ENCODE measurements around the gene ERC1.

The ERC1 gene

DNA sequence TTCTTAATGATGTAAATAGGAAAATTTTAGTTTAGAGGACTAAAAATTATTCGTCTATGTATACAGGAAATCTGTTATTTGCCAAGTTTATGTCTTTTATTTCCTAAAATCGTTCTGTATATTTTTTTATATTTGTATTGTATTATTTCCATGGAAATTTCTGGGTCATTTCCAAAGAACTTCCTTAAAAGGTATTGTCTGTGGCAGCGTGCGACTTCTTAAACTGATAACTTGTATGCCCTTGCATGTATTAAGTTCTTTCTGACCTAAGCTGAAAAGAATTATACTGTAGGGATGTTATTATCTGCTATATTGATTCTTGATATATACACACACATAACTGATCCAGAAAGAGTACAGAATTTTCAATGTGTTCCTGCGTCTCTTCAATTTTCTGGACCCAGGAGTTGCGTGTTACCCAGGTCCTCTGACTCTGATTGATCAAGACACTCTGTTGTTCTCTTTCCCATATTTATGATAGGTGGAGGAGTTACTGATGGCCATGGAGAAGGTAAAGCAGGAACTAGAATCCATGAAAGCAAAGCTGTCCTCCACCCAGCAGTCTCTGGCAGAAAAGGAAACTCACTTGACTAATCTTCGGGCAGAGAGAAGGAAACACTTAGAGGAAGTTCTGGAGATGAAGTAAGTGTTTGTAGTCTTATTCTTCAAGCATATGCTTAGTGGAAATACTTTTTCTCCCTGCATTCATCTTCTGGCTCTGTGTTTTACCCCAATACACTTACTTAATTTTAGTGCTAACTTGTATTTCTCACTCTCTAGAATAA lies 298.5 kb downstream of the ERC1 start:
- no peak overlapping the region for H3K4me3 ChIP-seq (ENCODE audit: low read depth, low read length)
- TF ChIP-seq, protein P1, sequence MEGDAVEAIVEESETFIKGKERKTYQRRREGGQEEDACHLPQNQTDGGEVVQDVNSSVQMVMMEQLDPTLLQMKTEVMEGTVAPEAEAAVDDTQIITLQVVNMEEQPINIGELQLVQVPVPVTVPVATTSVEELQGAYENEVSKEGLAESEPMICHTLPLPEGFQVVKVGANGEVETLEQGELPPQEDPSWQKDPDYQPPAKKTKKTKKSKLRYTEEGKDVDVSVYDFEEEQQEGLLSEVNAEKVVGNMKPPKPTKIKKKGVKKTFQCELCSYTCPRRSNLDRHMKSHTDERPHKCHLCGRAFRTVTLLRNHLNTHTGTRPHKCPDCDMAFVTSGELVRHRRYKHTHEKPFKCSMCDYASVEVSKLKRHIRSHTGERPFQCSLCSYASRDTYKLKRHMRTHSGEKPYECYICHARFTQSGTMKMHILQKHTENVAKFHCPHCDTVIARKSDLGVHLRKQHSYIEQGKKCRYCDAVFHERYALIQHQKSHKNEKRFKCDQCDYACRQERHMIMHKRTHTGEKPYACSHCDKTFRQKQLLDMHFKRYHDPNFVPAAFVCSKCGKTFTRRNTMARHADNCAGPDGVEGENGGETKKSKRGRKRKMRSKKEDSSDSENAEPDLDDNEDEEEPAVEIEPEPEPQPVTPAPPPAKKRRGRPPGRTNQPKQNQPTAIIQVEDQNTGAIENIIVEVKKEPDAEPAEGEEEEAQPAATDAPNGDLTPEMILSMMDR (IDR thresholded peaks at IDR 0.05; ENCODE audit: borderline replicate concordance, insufficient read depth, low read depth, low read length) = no peak

DNA sequence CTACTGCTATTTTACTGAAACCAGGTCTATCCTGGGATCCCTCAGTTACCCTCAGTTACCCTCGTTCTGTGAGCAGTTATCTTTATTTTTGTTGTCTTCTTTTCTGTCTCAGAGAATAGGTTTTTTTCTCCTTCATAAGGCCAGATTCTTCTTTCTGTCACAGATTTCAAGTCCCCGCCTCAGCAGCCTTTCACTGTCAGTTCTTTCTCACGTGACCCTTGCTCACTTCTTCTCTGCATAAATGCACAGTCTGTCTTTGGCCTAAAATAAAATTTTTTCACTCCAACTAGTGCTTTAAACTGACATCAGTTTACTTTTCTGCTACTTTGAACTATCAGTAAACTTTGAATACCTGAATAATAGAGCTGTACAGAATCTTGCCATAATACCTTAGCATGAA lies 299.7 kb downstream of the ERC1 start:
- H3K4me3 ChIP-seq (ENCODE audit: low read depth, low read length) = no peak overlapping the region
- TF ChIP-seq, protein P1 (IDR thresholded peaks at IDR 0.05; ENCODE audit: borderline replicate concordance, insufficient read depth, low read depth, low read length) = no peak

DNA sequence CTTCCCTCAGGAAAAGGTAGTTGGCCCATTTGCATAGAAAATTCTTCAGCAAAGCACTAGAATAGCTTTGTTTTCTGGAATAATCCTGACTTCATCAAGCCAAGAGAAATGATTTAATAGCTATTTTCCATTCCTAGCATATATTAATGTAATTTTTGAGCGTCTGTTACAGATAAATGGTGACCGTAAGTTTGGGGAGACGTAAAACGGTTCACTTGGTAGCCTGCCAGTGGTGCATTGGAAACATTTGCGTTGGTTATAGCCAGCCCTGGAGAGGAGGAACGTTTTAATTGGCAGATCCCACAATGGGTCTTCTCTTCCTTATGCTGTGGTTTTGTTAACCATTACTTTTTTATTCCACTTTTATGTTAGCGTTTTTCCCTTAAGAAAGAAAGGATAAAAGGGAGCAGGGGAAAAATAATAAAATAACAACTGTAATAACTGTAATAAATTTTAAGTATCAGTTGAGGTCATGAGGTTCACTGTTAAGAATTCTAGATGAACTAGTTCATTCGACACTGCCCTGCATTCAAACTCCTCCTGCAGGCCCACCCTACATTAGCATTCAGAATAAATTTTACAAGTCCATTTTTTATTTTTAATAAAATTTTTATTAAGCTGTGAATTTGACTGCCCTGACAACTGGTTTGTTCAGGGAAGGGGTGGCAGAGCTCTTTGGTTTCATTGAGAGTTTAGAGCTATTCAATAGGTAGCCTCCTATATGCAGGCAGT lies 300.7 kb downstream of the ERC1 start:
- TF ChIP-seq, protein P1 (IDR thresholded peaks at IDR 0.05; ENCODE audit: borderline replicate concordance, insufficient read depth, low read depth, low read length) = no peak
- no peak overlapping the region for H3K4me3 ChIP-seq (ENCODE audit: low read depth, low read length)

DNA sequence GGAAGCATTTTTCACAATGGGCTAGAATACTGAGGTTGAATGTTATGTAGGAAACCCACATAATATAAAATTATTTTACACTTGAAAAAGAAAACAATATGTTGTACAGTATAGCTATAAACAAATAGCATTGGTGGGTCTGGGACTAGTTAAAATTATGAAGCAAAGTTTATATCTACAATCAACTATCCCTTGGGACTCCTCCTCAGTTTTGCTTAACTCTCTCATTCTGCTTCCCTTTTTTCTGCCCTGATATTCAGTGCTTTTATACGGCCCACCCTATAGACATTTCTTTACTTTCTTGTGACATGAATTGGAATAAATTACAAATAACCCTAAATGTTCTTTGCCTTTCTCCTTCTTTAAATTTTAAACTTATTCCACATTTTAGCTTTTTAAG lies 302.9 kb downstream of the ERC1 start:
- TF ChIP-seq, protein P1 (IDR thresholded peaks at IDR 0.05; ENCODE audit: borderline replicate concordance, insufficient read depth, low read depth, low read length) = no peak
- no peak overlapping the region for H3K4me3 ChIP-seq (ENCODE audit: low read depth, low read length)

DNA sequence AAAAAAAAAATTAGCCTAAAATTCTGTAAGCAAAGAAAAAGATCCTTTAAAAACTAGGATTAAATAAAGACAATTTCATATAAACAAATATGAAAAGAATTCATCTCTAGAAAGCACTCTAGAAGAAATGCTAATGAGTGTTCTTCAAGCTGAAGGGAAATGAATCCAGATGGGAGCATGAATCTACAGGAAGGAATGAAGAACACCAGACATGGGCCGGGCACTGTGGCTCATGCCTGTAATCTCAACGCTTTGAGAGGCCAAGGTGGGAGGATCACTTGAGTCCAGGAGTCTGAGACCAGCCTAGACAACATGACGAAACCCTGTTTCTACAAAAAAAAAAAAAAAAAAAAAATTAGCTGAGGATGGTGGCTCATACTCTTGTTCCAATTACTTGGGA lies 306.2 kb downstream of the ERC1 start:
- no peak overlapping the region for H3K4me3 ChIP-seq (ENCODE audit: low read depth, low read length)
- TF ChIP-seq, protein P1 (IDR thresholded peaks at IDR 0.05; ENCODE audit: borderline replicate concordance, insufficient read depth, low read depth, low read length) = no peak

DNA sequence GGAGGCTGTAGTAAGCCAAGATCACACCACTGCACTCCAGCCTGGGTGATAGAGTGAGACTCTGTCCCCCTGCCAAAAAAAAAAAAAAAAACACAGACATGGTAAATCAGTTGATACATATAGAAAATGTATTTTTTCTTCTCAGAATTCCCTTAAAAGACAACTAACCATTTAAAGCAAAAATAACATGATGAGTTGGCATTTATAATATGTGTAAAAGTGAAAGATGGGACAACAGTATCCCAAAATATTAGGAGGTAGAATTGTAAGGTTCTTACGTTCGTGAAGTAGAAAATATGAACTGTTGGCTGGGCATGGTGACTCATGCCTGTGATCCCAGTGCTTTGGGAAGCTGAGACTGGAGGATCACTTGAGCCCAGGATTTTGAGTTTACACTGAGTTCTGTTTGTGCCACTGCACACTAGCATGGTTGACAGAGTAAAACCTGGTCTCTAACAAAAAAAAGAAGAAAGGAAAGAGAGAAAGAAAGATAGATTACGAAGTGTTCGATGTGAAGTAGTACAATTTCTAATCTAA lies 306.7 kb downstream of the ERC1 start:
- TF ChIP-seq, protein P1 (IDR thresholded peaks at IDR 0.05; ENCODE audit: borderline replicate concordance, insufficient read depth, low read depth, low read length) = no peak
- no peak overlapping the region for H3K4me3 ChIP-seq (ENCODE audit: low read depth, low read length)

All from GM12875 (cell line).